Femur (tissue), 1 donor: ENCODE results near the gene COL4A1.

ENCODE experiments used
- DNase-seq: peaks from one replicate; pipeline ENCODE4 v3.0.0-alpha.2; 2017

COL4A1 gene

DNA sequence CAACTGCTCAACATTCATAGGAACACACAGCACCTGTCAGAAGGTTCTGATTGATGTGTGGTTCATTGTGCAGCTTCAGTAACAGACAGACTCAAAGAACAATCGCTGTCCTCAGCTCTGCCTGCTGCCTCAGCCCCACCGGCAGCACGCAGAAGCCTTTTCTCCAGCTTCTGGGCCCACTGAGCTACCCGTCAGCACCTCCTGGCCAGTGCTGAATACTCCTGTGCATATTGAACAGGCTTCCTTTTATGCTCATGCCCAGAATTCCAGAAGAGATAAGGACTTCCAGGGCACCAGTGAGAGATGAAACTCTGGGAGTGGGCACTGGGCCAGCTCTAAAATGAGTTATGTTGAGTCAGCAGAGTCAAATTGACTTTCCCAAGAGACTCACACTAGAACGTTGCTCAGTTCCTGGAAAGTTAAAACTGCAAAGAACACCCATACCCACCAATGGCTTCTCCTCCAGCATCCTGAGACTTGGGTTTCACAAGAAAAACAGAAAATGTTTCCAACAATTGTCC is 119.3 kb downstream of the COL4A1 start:
- DNase-seq = no peak

DNA sequence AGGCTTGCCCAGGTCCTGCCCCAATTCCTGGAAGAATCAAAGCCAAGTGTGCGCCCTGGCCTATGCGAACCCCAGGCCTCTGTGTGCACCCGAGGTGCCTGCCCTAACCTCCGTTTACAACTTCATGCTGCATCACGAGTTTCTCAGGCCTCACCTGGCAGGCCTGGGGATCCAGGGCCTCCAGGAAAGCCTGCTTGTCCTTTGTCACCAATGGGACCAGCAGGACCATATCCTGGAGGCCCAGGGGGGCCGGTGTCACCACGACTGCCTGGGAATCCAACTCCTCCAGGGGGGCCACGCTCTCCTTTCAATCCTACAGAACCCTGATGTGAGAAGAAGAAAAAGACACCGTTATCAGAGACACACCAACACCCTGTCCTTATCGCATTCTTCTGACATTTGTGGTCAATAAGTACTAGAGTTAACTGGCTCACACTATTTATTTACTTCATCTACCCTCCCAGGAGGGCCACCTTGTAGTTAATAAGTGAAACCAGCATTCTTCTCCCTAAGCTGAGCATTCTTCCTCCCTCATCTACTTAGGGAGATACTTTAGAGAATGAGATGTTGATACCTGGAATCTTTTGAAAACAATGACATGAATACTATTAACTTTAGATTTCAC is 120.6 kb downstream of the COL4A1 start:
- DNase-seq = no peak

DNA sequence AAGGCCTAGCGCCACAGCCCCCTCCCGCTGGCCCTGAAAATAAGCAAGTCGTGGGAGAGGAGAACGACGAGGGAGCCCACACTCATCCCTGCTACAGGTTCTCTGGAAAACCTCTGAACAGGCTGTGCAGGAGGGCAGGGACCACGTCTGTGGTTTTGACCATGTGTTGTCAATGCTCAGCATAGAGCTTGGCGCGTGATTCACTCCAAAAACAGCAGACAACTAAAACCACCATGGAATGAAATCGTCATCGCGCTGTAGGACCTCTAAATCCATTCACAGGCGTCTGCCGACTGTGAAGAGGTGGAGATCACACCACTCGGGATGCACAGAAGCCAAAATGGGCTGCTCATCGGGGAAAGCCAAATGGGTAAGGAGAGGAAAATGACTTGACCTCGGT is 121.3 kb downstream of the COL4A1 start:
- no peak for DNase-seq

DNA sequence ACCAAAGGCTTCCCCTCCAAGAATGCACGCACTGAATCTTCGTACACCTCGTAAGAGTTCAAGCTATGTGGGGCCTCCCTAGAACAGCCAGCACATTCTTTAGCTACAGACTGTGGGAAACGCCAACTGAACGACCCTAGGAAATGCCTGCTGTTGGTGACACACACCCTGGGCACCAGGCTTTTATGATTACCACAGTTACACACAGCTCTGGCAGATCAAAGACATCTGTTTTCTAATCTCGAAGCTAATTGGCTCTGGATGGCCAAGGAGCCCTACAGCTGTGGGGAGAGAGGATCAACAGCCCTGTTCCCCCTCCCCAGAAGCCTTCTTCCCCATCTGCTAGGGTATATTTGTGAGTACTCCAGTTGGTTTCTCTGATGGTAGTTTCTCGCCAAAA is 123.0 kb downstream of the COL4A1 start:
- no peak for DNase-seq

DNA sequence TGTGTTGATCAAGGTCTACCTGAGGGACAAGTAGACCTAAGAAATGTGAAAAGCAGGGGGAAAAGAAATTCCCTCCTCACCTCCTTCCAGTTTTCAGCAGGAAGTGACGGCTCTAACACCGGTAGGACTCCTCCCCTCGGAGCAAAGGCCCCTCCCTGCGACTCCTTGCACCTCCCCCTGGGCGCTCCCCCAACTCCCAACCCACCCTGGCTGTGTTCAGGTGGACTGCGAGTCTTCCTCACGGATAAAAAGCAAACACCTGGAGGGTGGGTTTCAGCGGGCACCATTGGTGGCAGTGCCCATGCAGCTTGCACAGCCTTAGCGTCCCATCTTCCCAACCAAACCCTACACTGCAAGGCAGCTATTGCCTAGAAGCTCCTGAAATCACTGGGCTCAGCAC is 124.5 kb downstream of the COL4A1 start:
- DNase-seq = no peak

DNA sequence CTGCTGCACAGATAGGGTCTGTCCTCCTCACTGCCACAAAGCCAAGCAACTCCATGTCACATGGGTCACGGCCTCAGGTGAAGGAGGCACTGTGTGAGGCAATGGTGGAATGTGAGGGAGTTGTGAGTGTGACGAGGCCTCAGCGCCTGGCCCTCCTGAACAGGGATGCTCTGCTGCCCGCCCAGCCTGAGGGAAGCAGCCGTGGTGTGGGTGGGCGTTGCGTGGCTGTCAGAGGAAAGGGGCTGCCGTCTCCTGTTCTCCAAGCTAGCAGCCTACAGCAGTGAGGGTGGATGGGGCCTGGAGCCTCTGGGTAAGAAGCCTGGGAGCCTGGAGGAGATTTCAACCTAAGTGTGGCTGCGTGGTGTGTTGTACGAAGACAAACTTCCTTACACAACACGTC is 125.0 kb downstream of the COL4A1 start:
- no peak for DNase-seq

DNA sequence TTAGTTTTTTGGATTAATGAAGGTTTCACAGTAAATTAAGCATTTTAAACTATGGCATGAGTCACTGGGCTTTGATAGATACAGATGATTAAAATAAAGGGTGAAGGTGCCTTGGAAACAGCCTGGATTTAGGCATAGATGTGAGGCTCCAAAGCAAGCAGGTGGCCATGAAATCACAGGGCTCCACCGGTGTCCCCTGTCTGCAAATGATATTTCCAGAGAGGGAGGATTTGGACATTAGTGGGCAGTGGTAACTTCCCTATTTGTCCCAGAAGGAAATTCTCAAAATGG is 127.2 kb downstream of the COL4A1 start:
- no peak for DNase-seq

DNA sequence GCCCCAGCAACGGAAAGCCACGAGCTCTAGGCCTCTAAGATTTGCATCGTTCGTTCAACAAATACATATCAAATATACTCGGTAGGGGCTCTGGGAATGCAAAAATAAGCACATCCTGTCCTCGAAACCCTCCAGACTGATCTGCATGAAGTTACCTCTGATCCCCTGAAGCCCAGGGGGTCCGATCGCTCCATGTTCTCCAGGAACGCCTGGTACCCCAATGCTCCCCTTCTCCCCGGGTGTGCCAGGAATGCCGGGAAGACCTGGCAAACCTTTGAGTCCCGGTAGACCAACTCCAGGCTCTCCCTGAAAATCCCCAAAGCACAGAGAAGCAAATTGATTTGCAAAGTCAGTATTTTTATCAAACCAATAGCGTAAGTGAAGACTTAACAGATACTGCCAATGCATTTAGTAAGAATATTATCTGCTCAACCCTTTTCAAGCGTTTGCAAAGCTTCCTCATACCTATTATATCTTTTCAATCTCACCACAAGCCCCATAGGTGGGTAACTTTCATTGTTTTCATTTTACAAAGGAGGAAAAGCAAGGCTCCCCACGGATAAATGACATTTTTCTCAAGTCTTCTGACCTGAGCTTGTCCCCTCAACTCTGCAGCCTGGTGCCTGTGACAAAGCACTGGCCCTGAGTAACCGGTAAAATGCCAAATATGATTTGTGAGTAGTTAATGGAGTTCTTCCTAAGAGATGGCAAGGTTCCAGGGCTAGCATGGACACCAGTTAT is 127.7 kb downstream of the COL4A1 start:
- DNase-seq = no peak

DNA sequence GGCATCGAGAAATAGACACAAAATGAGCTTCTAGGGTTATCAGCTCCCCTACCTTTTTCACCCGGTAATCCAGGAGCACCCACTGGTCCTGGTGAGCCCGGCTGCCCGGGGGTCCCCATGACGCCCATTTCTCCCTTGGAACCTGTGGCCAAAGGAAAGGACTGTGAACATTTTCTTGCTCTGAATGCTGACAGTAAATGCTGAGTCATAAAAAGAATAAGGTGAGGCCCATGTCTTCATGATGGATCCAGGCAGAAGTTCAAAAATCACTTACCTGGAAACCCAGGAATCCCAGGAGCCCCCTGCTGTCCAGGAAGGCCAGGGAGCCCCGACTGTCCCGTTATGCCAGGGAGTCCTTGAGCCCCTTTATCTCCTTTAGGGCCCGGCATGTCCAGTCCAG is 129.2 kb downstream of the COL4A1 start:
- DNase-seq = no peak

DNA sequence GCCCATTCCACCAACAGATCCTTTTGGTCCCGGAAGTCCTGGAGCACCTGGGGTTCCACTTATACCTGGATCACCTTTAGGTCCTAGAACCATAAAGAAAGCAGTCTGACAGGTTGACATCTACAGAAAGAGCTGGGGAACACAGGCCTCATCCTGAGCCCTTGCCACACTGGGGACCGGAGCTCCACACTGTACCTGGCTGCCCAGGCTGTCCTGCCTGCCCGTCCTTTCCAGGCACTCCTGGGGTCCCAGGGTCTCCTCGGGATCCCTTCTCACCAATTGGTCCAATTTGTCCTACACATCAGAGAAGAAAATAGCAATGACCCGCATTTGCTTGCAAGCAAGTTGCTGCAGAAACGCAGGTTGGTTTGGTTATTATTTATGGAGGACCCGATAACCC is 130.5 kb downstream of the COL4A1 start:
- no peak for DNase-seq

DNA sequence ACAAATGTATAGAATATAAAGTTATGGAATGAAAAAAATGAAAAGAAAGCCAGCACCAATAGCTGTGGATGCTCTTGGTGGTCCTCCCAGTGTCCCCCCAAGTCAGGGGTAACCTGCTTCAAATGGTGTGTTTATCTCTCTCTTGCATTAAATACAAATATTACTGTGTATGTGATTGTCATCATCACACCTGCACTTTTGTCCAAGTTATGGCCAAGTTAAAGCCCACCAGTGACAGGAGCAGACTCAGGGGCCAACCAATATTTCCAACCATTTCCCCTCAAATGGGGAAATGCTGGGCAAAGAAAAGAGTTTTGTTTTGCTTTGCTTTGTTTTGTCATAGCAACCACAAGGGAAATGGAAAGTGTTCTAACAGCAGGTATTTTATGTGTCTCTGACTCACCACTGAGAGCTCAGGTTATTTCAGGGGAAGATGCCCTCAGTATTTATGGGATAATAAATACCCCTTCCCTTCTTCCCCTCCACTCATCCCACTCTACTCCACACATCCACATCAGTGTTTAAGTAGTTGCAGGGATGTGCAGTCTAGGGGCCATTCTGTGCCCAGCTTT is 133.6 kb downstream of the COL4A1 start:
- no peak for DNase-seq

DNA sequence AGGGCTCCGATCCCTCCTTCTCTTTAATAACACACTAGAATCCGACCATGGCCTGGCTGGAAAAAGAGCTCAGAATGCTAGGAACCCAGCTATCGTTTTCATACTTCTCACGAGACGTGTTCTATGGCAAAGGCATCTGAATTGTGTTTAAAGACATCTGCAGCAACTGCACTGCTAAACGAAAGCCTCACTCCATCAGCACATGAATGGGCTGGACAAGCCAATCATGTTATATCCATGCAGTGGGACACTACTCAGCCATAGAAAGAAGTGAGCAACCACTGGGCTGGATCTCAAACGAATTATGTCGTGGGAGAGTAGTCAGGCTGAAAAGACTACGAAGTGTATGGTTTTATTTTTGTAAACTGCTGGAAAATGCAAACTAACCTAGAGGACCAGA is 136.1 kb downstream of the COL4A1 start:
- DNase-seq = no peak

DNA sequence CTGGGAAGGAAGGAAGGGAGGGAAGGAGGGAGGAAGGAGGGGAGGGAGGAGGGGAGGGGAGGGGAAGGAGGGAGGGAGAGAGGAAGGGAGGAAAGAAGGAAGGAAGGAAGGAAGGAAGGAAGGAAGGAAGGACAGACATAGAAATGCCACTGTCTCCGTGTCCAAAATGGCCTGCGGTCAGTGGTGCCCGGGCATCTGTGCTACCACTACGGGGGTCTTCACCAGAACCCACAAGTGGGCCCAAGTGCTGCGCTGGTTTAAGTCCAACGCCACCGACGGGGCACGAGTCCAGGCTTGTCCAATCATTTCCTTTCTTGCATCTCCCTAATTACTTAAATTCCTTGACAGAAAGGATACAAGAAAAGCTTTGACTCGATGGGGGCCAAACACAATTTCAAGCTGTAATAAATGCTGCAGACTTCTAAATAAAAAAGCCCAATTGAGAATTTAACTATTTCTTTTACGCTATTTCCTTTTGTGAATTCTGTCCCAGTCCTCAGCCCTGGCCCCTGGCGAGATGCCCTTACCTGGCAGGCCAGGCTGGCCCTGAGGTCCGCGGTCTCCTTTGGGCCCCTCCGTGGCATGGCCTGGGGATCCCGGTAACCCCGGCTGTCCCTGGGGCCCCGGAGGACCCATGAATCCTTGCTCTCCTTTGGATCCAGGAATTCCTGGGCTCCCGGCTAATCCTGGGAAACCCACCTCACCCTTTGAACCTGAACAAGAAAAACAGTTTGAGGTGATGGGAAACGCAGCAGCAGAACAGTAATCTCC is 136.8 kb downstream of the COL4A1 start:
- no peak for DNase-seq

DNA sequence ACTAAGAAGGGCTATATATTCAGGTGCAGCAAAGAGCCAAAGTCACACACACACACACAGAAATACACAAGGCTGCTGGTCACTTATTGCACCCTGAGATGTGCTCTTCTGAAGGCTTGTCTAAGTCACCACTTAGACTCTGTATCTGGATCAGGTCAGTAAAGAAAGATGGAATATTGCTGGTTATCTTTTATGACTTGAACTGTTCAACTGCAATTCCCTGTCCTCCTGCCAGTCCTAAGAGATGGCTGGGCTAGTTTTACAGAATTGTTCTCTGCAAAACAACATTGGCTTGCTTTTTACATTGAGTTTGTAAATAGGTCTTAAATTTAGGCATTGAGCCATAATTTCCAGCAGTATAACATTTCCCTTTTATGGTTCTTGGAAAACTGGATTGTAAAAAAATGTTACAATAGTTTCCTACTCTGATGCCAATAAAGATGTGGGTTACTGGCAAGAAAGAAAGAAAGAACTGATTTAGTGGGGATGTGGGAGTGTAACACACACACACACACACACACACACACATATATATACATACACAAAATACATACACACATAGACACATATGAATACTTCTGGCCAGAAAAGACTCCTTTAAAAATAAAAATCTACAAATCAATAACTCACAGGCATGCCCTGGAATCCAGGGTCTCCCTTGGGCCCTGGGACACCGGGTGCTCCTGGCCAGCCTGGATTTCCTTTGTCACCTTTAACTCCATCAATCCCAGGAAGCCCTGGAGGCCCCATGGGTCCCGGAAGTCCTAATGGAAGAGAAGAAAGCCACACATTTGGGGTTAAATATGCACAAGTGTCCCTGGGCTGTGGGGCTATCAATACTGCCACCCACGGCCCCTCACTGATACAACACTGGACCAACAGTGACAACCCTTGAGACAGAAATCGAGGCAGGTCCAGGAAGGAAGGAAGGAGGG is 137.7 kb downstream of the COL4A1 start:
- no peak for DNase-seq

DNA sequence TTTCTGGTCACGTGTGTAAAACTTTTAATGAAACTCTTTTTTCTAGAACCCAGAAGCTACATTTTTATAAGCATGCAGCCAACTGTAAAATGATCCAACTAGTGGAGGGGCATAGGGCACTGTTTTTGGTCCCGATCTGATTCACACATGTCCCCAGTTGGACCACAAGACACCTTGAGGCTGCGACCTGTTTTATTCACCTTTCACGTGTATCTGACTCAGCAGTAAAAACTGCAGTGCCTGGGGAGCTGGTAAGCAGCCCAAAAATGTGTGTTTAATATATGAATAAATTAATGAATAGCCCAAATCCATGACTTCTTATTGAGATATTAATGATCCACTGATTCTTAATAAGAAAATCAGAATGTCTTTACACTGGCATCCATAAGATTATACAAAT is 140.4 kb downstream of the COL4A1 start:
- DNase-seq = no peak

DNA sequence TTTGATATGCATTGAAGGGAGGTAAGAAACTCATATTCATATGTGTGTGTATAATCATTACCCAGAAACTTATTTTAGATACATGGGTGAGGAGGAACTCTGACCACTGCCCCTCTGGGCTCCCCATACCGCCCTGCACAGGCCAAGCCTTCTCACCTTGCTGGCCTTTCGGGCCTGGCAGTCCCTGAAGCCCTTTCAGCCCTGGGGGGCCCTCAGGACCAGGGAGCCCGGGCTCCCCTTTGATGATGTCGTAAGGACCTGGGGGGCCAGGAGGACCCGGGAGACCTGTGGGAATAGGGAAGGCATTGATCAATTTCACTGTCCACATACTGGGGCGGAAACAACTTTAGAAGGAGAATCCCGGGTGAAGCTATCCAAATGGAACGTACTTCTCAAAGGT is 142.3 kb downstream of the COL4A1 start:
- DNase-seq = no peak

DNA sequence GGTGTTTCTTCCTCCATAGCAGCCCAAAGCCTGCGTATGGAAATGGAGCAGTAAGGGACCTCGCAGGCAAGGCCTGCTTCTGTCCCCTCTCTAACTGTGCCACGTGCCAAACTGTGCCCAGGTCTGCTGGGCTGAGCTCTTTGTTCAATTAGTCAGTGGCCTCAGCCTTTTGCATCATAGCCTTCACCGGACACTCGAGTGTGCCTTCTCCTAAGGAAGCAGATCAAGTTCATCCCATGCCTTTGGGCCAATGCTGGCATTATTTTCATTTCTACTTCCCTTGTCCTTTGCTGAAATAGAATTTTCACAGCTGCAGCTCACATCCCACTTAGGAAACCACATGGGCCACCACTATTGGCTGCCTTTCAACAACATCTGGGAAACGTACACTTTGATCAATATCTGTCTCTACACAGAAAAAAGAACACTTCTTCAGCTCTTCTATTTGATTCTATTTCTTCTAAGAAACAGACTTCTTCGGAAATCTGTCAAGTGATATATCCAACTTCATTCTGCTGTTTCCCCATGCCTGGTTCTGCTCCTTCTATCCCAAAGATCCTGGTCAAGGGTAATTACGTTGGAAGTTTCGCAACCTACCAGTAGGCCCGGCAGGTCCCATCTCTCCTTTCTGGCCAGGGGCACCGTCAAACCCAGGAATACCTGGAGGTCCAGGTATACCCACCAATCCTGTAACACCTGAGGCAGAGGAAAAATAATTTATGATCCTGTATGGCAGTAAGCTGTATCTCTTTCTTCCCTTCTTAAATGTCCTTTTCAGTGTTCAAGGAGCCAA is 143.9 kb downstream of the COL4A1 start:
- DNase-seq = peak; percentile 60

DNA sequence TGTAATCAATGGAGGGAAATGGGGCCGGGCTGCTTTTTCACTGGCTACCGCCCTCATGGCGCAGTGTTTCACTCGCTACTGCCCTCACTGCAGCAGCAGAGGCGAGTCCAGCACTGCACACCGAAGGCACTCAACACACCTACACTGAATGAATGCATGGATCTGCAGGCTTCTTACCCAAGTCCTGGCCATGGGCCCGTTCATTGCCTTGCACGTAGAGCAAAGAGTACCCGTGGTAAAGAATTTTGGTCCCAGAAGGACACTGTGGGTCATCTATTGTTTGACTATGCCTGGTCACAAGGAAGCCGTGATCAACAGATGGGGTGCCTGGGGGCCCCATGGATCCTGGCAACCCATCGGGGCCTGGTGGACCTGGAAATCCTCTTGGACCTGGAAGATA is 144.9 kb downstream of the COL4A1 start:
- DNase-seq = no peak

DNA sequence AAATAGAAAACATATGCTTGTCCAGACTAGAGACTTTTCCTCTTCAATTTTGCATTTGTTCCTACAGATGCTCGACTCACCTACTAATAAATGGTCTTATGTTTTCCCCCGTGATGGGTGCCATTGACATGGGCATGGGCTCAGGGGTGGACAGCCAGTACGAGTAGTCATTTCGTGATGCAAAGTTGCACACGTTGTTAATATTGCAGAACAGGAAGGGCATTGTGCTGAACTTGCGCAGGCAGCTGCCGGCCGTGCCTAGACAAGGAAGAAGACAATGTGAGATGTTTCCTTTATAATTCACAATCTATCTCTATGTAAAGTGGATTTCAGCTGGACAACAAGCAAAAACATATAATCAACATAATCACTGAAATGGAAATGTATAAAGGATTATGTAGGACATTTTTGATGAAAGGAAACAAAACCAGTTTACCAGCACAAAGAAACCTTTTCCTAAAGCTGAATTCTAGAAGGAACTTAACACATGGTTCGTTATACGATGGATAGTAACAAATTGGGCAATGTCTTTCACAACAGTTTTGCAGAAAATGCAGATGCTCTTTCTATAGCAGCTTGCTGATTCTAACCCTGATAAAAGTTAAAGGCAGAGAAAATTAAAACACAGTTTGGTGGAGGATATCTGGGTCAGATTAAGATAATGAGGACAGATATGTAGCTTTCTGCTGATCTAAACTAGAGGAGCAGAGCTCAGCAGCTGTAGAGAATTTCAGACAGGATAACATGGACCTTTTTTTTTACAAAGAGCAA is 145.7 kb downstream of the COL4A1 start:
- DNase-seq = no peak

DNA sequence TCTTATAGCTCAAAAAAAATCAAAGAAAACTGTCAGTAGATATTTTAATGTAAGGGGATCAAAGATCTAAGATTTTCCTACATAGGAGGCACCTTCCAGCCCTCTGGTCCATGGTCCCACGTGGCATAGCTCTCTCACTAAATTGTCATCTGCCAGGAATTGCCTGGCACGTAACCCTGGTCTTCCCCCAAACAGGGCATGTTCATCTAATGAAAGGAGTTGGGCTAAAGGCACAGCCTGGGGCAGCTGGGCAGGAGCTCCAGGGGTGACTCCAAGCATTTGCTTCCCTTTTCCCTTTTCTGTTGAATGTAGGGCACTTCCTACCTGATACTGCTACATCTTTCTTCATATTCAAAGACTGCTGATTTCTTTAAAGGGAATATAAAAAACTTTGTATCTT is 148.7 kb downstream of the COL4A1 start:
- DNase-seq = no peak

DNA sequence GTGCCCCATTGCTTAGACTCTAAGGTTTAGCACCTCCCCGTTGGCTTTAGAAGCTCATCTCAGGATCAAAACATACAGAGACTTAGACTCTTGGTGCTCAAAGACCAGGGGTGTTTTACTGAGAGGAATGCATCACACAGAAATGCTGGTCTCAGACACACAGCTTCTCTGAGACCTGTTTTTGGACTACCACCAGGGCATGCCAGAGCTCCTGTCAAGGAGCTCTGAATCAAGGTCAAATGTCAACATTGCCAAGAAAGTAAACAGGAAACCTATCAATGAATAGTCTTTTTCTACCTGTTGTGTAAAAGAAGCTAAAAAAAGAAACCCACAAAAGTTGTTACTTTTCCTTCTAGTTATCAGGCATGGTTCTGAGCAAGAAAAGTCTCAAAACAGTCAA is 149.2 kb downstream of the COL4A1 start:
- DNase-seq = no peak
